Measurements from ENCODE around the gene RASSF8. TPM values are rescaled to one million over a fixed set of nuclear protein-coding genes. Genes with fewer than 3 reads are reported as not detected.

Gene RASSF8
- polyA plus RNA-seq, 3 donors, result 0.08 to 0.39 TPM; not detected in 1

GRCh38 chr12:25982416-25982815, 23.9 kb downstream of the RASSF8 start:
- Mint-ChIP-seq H3K4me3 (no peak overlapping the region), H3K27ac (no peak overlapping the region), H3K9me3 (no peaks in the 10 kb centered on the region), H3K36me3 (no peaks in the 10 kb centered on the region), H3K4me1 (no peaks in the 10 kb centered on the region), H3K27me3 (ENCODE audit: low read depth in 3 of 3) (peaks cover 0 to 3% (median 0%) of the 10 kb centered on the region in 3 donors)
- H3K9me3 ChIP-seq (replicated peaks in 1 of 2; ENCODE audit: control insufficient read depth in 1 of 2, insufficient read depth in 1 of 2, low read length in 2 of 2), result no peaks in the 10 kb centered on the region
- no peaks in the 10 kb centered on the region for H3K36me3 ChIP-seq (replicated peaks in 1 of 2; ENCODE audit: control insufficient read depth in 1 of 2, insufficient read depth in 2 of 2, low read length in 2 of 2)
- no peak overlapping the region for H3K27ac ChIP-seq (ENCODE audit: low read depth in 1 of 2, low read length in 2 of 2)
- intact Hi-C loops (cut with micrococcal nuclease), result no loop called here
- TF ChIP-seq CTCF (IDR thresholded peaks at IDR 0.05), result no peak
- no peaks in the 10 kb centered on the region for H4K20me1 ChIP-seq (ENCODE audit: insufficient read depth, low read length)
- H2AFZ ChIP-seq (ENCODE audit: insufficient read depth, low read depth, low read length, poor library complexity, severe bottlenecking), result no peak overlapping the region
- H3K79me2 ChIP-seq (ENCODE audit: insufficient read depth, low read length), result no peaks in the 10 kb centered on the region
- H3K4me3 ChIP-seq (replicated peaks in 1 of 3; ENCODE audit: low read depth in 2 of 3, low read length in 3 of 3), result no peak overlapping the region
- no peak for DNase-seq
- WGBS (ENCODE audit: insufficient coverage), result no CpG with 5 or more reads among the region's 1 CpG
- H3K27me3 ChIP-seq (ENCODE audit: control insufficient read depth in 2 of 2, insufficient read depth in 2 of 2, low read length in 2 of 2), result no peaks in the 10 kb centered on the region
- H3K4me2 ChIP-seq (replicated peaks; ENCODE audit: extremely low read depth, low read length, poor library complexity, severe bottlenecking), result no peak overlapping the region
- no peak overlapping the region for H3K9ac ChIP-seq (ENCODE audit: insufficient read depth, low read length, poor library complexity, severe bottlenecking)
- H3K4me1 ChIP-seq (ENCODE audit: control insufficient read depth in 1 of 2, insufficient read depth in 2 of 2, low read length in 2 of 2), result no peaks in the 10 kb centered on the region

- Histone ChIP-seq H3K9ac (ENCODE audit: insufficient read depth, low read length, poor library complexity, severe bottlenecking) (no peak overlapping the region), H3K4me3 (replicated peaks in 1 of 3; ENCODE audit: low read depth in 2 of 3, low read length in 3 of 3) (no peak overlapping the region), H3K4me2 (replicated peaks; ENCODE audit: extremely low read depth, low read length, poor library complexity, severe bottlenecking) (no peak overlapping the region), H3K4me1 (ENCODE audit: control insufficient read depth in 1 of 2, insufficient read depth in 2 of 2, low read length in 2 of 2) (no peaks in the 10 kb centered on the region), H3K79me2 (ENCODE audit: insufficient read depth, low read length) (no peaks in the 10 kb centered on the region), H2AFZ (ENCODE audit: insufficient read depth, low read depth, low read length, poor library complexity, severe bottlenecking) (no peak overlapping the region), H4K20me1 (ENCODE audit: insufficient read depth, low read length) (no peaks in the 10 kb centered on the region), H3K36me3 (replicated peaks in 1 of 2; ENCODE audit: control insufficient read depth in 1 of 2, insufficient read depth in 2 of 2, low read length in 2 of 2) (no peaks in the 10 kb centered on the region), H3K27ac (ENCODE audit: low read depth in 1 of 2, low read length in 2 of 2) (no peak overlapping the region), H3K27me3 (ENCODE audit: control insufficient read depth in 2 of 2, insufficient read depth in 2 of 2, low read length in 2 of 2) (no peaks in the 10 kb centered on the region), H3K9me3 (replicated peaks in 1 of 2; ENCODE audit: control insufficient read depth in 1 of 2, insufficient read depth in 1 of 2, low read length in 2 of 2) (no peaks in the 10 kb centered on the region)
- Mint-ChIP-seq H3K36me3 (no peaks in the 10 kb centered on the region), H3K27ac (no peak overlapping the region), H3K9me3 (peaks cover 0 to 2% (median 0%) of the 10 kb centered on the region in 7 donors), H3K27me3 (ENCODE audit: low read depth in 3 of 3) (peaks cover 0 to 3% (median 1%) of the 10 kb centered on the region in 3 donors), H3K4me3 (no peak overlapping the region), H3K4me1 (no peaks in the 10 kb centered on the region)
- no peak for DNase-seq
- no peak for TF ChIP-seq CTCF (IDR thresholded peaks at IDR 0.05)
- 100% methylated on average over 1 of the region's 4 CpGs for WGBS (ENCODE audit: insufficient coverage)
- intact Hi-C loops (cut with micrococcal nuclease), result no loop called here
Observed at GRCh38 chr12:25983625-25984024, 25.1 kb downstream of the RASSF8 start.
